Spleen (tissue), 11 donors: Measurements from ENCODE around the gene TIGD3. TPM values are rescaled to one million over a fixed set of nuclear protein-coding genes. Genes with fewer than 3 reads are reported as not detected.
A peak's percentile ranks its signal among the peaks of the same experiment; 100 is the strongest.

Source experiments
- DNase-seq: peaks from one replicate; pipeline ENCODE4 v3.0.0-alpha.2; 2020
- H3K27ac ChIP-seq, 8 donors: fragments of 200-600 bp; sonication (generic) in 7 of 8; 1 replicate in 4 of 8; 2 replicates in 4 of 8; pipeline versions ENCODE4 v1.5.0 to v1.8.0; 2016 to 2021; ENCODE audit warnings: inconsistent platforms in 4 of 8, mild to moderate bottlenecking in 4 of 8, moderate library complexity in 1 of 8
- H3K27me3 ChIP-seq, 7 donors: fragments of 200-600 bp; sonication (generic) in 6 of 7; replicated peaks in 1 of 7; 1 replicate in 4 of 7; 2 replicates in 3 of 7; pipeline versions ENCODE4 v1.5.0 to v1.8.0; 2016 to 2021; ENCODE audit warnings: inconsistent platforms in 3 of 7, mild to moderate bottlenecking in 1 of 7
- H3K36me3 ChIP-seq, 6 donors: fragments of 200-600 bp; sonication (generic) in 5 of 6; 1 replicate in 4 of 6; 2 replicates in 2 of 6; pipeline versions ENCODE4 v1.5.0 to v1.8.0; 2016 to 2021; ENCODE audit warnings: inconsistent platforms in 2 of 6
- H3K4me1 ChIP-seq, 6 donors: fragments of 200-600 bp; sonication (generic) in 5 of 6; 1 replicate in 3 of 6; 2 replicates in 3 of 6; pipeline versions ENCODE4 v1.5.0 to v1.8.0; 2016 to 2021; ENCODE audit warnings: inconsistent platforms in 3 of 6
- H3K4me3 ChIP-seq, 8 donors: fragments of 200-600 bp; sonication (generic) in 7 of 8; 1 replicate in 4 of 8; 2 replicates in 4 of 8; pipeline versions ENCODE4 v1.5.0 to v1.8.0; 2016 to 2021; ENCODE audit warnings: inconsistent platforms in 4 of 8, mild to moderate bottlenecking in 4 of 8, moderate library complexity in 2 of 8
- H3K9me3 ChIP-seq, 8 donors: fragments of 200-600 bp; sonication (generic) in 7 of 8; 1 replicate in 4 of 8; 2 replicates in 4 of 8; pipeline versions ENCODE4 v1.5.0 to v1.8.0; 2016 to 2021; ENCODE audit warnings: inconsistent platforms in 4 of 8
- CTCF ChIP-seq, 11 experiments: fragments of 200-600 bp in 7 of 11; fragments of 450-650 bp in 4 of 11; sonication (generic) in 4 of 11; IDR thresholded peaks in 8 of 11; conservative IDR thresholded peaks in 3 of 11; 1 replicate in 7 of 11; 2 replicates in 4 of 11; pipeline versions ENCODE4 v1.4.0 to v1.8.0; 2016 to 2021; ENCODE audit warnings: antibody characterized with exemption in 11 of 11, inconsistent platforms in 4 of 11, mild to moderate bottlenecking in 1 of 11
- POLR2AphosphoS5 ChIP-seq, 3 donors: sonication (generic); formaldehyde crosslinking; IDR thresholded peaks; one replicate each; pipeline ENCODE4 v1.5.1; 2017; ENCODE audit warnings: antibody characterized with exemption in 3 of 3
- WGBS, 5 donors: extraction: QIAGEN DNeasy Blood & Tissue Kit in 3 of 5; methylation state at CpG; one replicate each; pipeline versions ENCODE4 v1.1.5 to v1.1.7; 2013 to 2018; 5-methylcytosine and 5-hydroxymethylcytosine counted together
- intact Hi-C: fragments of 100-400 bp; cut with DNase I; formaldehyde crosslinking; loops from one replicate; pipeline ENCODE4 v1.15.0; 2023; ENCODE audit warnings: low total_unique reads
- polyA plus RNA-seq, 3 donors: library from polyadenylated mRNA; stranded (reverse); fragments of 200-250 nt; gene quantifications; one replicate each; pipeline ENCODE4 v1.2.1, GENCODE V29; 2013
- total RNA-seq, 7 donors: library from RNA; depleted of rRNA in 3 of 7; stranded (reverse); fragments of >200 nt in 3 of 7; fragmentation: NEBNext Ultra II Directional in 4 of 7; extraction: Animal tissue kit (Norgen Biotek cat#: 25700) in 4 of 7; gene quantifications; one replicate each; pipeline versions ENCODE4 v1.1.0 to v1.2.1, GENCODE V29; 2016 to 2021
- donor health status: healthy with polysubstance abuse.
- donor health status: DM: no; HTN: no; CAD: no; lungs with moderate emphysema.
- donor health status: DM: no; HTN: no; CAD: no.
- donor health status: Bipolar disorder and iron deficiency.
- donor health status: healthy.
- donor health status: DM: no; HTN: no; CAD: no.
- donor health status: DM: yes; HTN: yes; CAD: no.

Gene TIGD3
- total and polyA plus RNA-seq, 10 donors, result 0.56 to 2.7 (median 0.93) TPM

GRCh38 chr11:65404638-65405339 is 50.2 kb downstream of the TIGD3 start:
- DNase-seq, result peak; percentile 91
- intact Hi-C loops, result no loop called here
- Histone ChIP-seq H3K4me1 (peaks cover 14 to 80% (median 59%) of the 10 kb centered on the region in 6 donors), H3K9me3 (no peaks in the 10 kb centered on the region), H3K27ac (peak overlapping the region; percentile 6 to 91 (median 84)), H3K4me3 (no peak overlapping the region), H3K27me3 (no peaks in the 10 kb centered on the region), H3K36me3 (peaks cover 7 to 100% (median 82%) of the 10 kb centered on the region in 6 donors)
- TF ChIP-seq POLR2AphosphoS5 (IDR thresholded peaks at IDR 0.05) (peak; percentile 89 to 96 (median 94)), CTCF (IDR thresholded peaks at IDR 0.05 in 8 of 11, conservative IDR thresholded peaks at IDR 0.05 in 3 of 11) (no peak)
- WGBS, 5 donors, result 73 to 86% (median 81%) methylated on average over 22 to 24 of the region's 24 CpGs

Other genes starting within 250 kb of the TIGD3 start
- gene TM7SF2, start 242.9 kb upstream of the TIGD3 start, total RNA-seq, result 10 to 100 TPM in 6 of 7 donors, 1 to 10 TPM in 1; 8.9 to 29.7 (median 13.9) TPM
- 10 to 100 TPM; 14.1 to 16.9 (median 14.5) TPM for gene TM7SF2, start 242.9 kb upstream of the TIGD3 start, polyA plus RNA-seq
- gene ZNHIT2, start 237.1 kb upstream of the TIGD3 start, total RNA-seq, result 10 to 100 TPM in 4 of 7 donors, 1 to 10 TPM in 3; 7.9 to 16.4 (median 10.2) TPM
- gene ZNHIT2, start 237.1 kb upstream of the TIGD3 start, polyA plus RNA-seq, result 10 to 100 TPM; 19.1 to 21.1 (median 19.2) TPM
- 1,000 to 10,000 TPM in 1 of 7 donors, 100 to 1,000 TPM in 6; 528 to 1,008 (median 809) TPM for gene FAU, start 232.6 kb upstream of the TIGD3 start, total RNA-seq
- gene FAU, start 232.6 kb upstream of the TIGD3 start, polyA plus RNA-seq, result 1,000 to 10,000 TPM; 1,501 to 2,170 (median 2,090) TPM
- 10 to 100 TPM; 31.9 to 51.2 (median 40.8) TPM for gene MRPL49, start 232.4 kb upstream of the TIGD3 start, total RNA-seq
- gene MRPL49, start 232.4 kb upstream of the TIGD3 start, polyA plus RNA-seq, result 10 to 100 TPM; 20.0 to 42.4 (median 30.8) TPM
- gene SYVN1, start 220.2 kb upstream of the TIGD3 start, total RNA-seq, result 100 to 1,000 TPM in 5 of 7 donors, 10 to 100 TPM in 2; 90.9 to 152 (median 110) TPM
- 10 to 100 TPM; 35.1 to 62.8 (median 53.6) TPM for gene SYVN1, start 220.2 kb upstream of the TIGD3 start, polyA plus RNA-seq
- gene SPDYC, start 184.5 kb upstream of the TIGD3 start, total RNA-seq, result not detected
- gene SPDYC, start 184.5 kb upstream of the TIGD3 start, polyA plus RNA-seq, result under 1 TPM in 1 of 3 donors, not detected in 2; 0.11 TPM
- gene CAPN1, start 172.8 kb upstream of the TIGD3 start, total RNA-seq, result 100 to 1,000 TPM; 135 to 203 (median 161) TPM
- gene CAPN1, start 172.8 kb upstream of the TIGD3 start, polyA plus RNA-seq, result 100 to 1,000 TPM in 1 of 3 donors, 10 to 100 TPM in 2; 61.6 to 111 (median 73.3) TPM
- 10 to 100 TPM; 10.6 to 25.9 (median 19.1) TPM for gene POLA2, start 92.8 kb upstream of the TIGD3 start, total RNA-seq
- 10 to 100 TPM in 2 of 3 donors, 1 to 10 TPM in 1; 9.0 to 12.2 (median 10.7) TPM for gene POLA2, start 92.8 kb upstream of the TIGD3 start, polyA plus RNA-seq
- gene CDC42EP2, start 39.9 kb upstream of the TIGD3 start, total RNA-seq, result 10 to 100 TPM; 14.5 to 48.0 (median 26.4) TPM
- 10 to 100 TPM in 1 of 3 donors, 1 to 10 TPM in 2; 4.2 to 13.4 (median 7.1) TPM for gene CDC42EP2, start 39.9 kb upstream of the TIGD3 start, polyA plus RNA-seq
- 10 to 100 TPM; 35.7 to 67.0 (median 51.5) TPM for gene DPF2, start 20.9 kb upstream of the TIGD3 start, total RNA-seq
- gene DPF2, start 20.9 kb upstream of the TIGD3 start, polyA plus RNA-seq, result 10 to 100 TPM; 20.5 to 27.2 (median 24.3) TPM
- gene SLC25A45, start 27.9 kb downstream of the TIGD3 start, total RNA-seq, result 10 to 100 TPM; 11.6 to 33.4 (median 25.7) TPM
- 10 to 100 TPM; 14.1 to 26.2 (median 24.1) TPM for gene SLC25A45, start 27.9 kb downstream of the TIGD3 start, polyA plus RNA-seq
- gene FRMD8, start 31.9 kb downstream of the TIGD3 start, total RNA-seq, result 100 to 1,000 TPM in 3 of 7 donors, 10 to 100 TPM in 4; 65.4 to 128 (median 99.5) TPM
- gene FRMD8, start 31.9 kb downstream of the TIGD3 start, polyA plus RNA-seq, result 10 to 100 TPM; 19.3 to 32.0 (median 23.4) TPM
- gene NEAT1, start 68.0 kb downstream of the TIGD3 start, total RNA-seq, result 1,000 to 10,000 TPM in 2 of 7 donors, 100 to 1,000 TPM in 5; 266 to 1,804 (median 799) TPM
- gene NEAT1, start 68.0 kb downstream of the TIGD3 start, polyA plus RNA-seq, result 1,000 to 10,000 TPM in 2 of 3 donors, 100 to 1,000 TPM in 1; 526 to 1,090 (median 1,018) TPM
- gene MALAT1, start 144.3 kb downstream of the TIGD3 start, total RNA-seq, result over 10,000 TPM; 10,088 to 24,490 (median 13,598) TPM
- gene MALAT1, start 144.3 kb downstream of the TIGD3 start, polyA plus RNA-seq, result 100 to 1,000 TPM; 111 to 793 (median 171) TPM
- 100 to 1,000 TPM in 2 of 7 donors, 10 to 100 TPM in 5; 64.7 to 125 (median 77.4) TPM for gene SCYL1, start 170.3 kb downstream of the TIGD3 start, total RNA-seq
- 10 to 100 TPM; 52.4 to 70.6 (median 60.7) TPM for gene SCYL1, start 170.3 kb downstream of the TIGD3 start, polyA plus RNA-seq
- 100 to 1,000 TPM in 2 of 7 donors, 10 to 100 TPM in 5; 81.6 to 137 (median 95.8) TPM for gene LTBP3, start 203.6 kb downstream of the TIGD3 start, total RNA-seq
- 10 to 100 TPM; 20.6 to 57.0 (median 27.6) TPM for gene LTBP3, start 203.6 kb downstream of the TIGD3 start, polyA plus RNA-seq
- gene ZNRD2, start 215.7 kb downstream of the TIGD3 start, total RNA-seq, result 10 to 100 TPM; 20.9 to 68.8 (median 34.4) TPM
- 10 to 100 TPM; 32.6 to 49.5 (median 42.5) TPM for gene ZNRD2, start 215.7 kb downstream of the TIGD3 start, polyA plus RNA-seq
- gene FAM89B, start 217.8 kb downstream of the TIGD3 start, total RNA-seq, result 10 to 100 TPM; 34.5 to 59.0 (median 48.4) TPM
- gene FAM89B, start 217.8 kb downstream of the TIGD3 start, polyA plus RNA-seq, result 10 to 100 TPM; 43.0 to 66.1 (median 50.1) TPM
- 100 to 1,000 TPM; 151 to 365 (median 242) TPM for gene EHBP1L1, start 221.3 kb downstream of the TIGD3 start, total RNA-seq
- gene EHBP1L1, start 221.3 kb downstream of the TIGD3 start, polyA plus RNA-seq, result 100 to 1,000 TPM in 2 of 3 donors, 10 to 100 TPM in 1; 44.3 to 174 (median 116) TPM
- gene KCNK7, start 241.0 kb downstream of the TIGD3 start, total RNA-seq, result 1 to 10 TPM in 4 of 7 donors, under 1 TPM in 3; 0.63 to 3.2 (median 1.1) TPM
- gene KCNK7, start 241.0 kb downstream of the TIGD3 start, polyA plus RNA-seq, result 1 to 10 TPM; 1.9 to 6.2 (median 2.9) TPM